ENCODE data around the gene BTN1A1. TPM values are rescaled to one million over a fixed set of nuclear protein-coding genes. Genes with fewer than 3 reads are reported as not detected.

BTN1A1 gene
- total and polyA plus RNA-seq, 9 of the 15 experiments (the other 6 are each of a cell fraction or from before 2014, with no cell fraction given): 0.01 to 0.15 (median 0.06) TPM; not detected in 4

DNA sequence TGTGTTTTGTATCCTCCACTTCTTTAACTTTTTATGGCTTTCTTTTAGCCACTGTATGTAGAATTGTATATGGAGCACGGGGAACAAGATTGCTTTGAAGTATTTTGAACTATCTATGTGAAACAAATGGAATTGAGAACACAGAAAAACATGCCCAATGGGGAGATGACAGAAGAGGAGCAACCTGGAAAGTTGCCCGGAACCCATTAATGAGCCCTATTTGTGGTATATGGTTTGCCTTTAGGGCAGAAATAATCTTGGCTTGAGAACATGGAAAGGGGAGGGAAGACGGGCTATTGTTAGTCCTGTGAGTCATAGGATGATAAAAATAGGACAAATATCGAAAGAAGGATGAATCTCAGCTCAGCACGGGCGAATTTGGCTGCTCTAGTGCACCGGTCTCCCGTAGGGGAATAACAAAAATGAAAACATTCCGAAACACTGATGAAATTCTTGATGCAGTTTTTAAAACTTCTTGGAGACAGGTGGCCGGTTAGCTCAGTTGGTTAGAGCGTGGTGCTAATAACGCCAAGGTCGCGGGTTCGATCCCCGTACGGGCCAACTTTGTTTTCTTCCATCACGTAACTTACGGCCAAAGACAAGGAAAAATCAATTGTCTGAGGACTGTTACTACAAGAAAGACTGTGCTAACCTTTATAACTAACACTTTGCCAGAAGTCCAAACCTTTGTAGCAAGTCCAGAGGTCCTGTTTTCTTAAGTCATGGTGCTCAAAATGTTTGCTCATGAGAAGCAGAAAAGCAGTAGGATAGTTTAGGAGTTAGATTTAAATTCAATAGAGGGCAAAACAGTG, 53.7 kb downstream of the BTN1A1 start (continued):
- no peak for TF ChIP-seq ZNF184 (CRISPR knock-in tag; IDR thresholded peaks at IDR 0.05)
- TF ChIP-seq U2AF2 (optimal IDR thresholded peaks at IDR 0.05; ENCODE audit: low read depth, low read length): no peak
- TF ChIP-seq DACH1 (IDR thresholded peaks at IDR 0.05; ENCODE audit: partially characterized antibody): peak; percentile 54
- TF ChIP-seq, protein P1, sequence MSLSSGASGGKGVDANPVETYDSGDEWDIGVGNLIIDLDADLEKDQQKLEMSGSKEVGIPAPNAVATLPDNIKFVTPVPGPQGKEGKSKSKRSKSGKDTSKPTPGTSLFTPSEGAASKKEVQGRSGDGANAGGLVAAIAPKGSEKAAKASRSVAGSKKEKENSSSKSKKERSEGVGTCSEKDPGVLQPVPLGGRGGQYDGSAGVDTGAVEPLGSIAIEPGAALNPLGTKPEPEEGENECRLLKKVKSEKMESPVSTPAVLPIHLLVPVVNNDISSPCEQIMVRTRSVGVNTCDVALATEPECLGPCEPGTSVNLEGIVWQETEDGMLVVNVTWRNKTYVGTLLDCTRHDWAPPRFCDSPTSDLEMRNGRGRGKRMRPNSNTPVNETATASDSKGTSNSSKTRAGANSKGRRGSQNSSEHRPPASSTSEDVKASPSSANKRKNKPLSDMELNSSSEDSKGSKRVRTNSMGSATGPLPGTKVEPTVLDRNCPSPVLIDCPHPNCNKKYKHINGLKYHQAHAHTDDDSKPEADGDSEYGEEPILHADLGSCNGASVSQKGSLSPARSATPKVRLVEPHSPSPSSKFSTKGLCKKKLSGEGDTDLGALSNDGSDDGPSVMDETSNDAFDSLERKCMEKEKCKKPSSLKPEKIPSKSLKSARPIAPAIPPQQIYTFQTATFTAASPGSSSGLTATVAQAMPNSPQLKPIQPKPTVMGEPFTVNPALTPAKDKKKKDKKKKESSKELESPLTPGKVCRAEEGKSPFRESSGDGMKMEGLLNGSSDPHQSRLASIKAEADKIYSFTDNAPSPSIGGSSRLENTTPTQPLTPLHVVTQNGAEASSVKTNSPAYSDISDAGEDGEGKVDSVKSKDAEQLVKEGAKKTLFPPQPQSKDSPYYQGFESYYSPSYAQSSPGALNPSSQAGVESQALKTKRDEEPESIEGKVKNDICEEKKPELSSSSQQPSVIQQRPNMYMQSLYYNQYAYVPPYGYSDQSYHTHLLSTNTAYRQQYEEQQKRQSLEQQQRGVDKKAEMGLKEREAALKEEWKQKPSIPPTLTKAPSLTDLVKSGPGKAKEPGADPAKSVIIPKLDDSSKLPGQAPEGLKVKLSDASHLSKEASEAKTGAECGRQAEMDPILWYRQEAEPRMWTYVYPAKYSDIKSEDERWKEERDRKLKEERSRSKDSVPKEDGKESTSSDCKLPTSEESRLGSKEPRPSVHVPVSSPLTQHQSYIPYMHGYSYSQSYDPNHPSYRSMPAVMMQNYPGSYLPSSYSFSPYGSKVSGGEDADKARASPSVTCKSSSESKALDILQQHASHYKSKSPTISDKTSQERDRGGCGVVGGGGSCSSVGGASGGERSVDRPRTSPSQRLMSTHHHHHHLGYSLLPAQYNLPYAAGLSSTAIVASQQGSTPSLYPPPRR (CRISPR knock-in tag; IDR thresholded peaks at IDR 0.05; ENCODE audit: borderline replicate concordance): no peak
- peak; percentile 22; the same call in 1 of the 2 replicates for TF ChIP-seq FOXJ2 (tag; IDR thresholded peaks at IDR 0.05)
- TF ChIP-seq PHB (CRISPR knock-in tag; IDR thresholded peaks at IDR 0.05): no peak
- peak in 1 of 2 experiments; percentile 46; a peak in 2 of 4 replicates for TF ChIP-seq MAZ (CRISPR knock-in tag; conservative IDR thresholded peaks at IDR 0.05 in 1 of 2, IDR thresholded peaks at IDR 0.05 in 1 of 2)
- TF ChIP-seq IRF2 (CRISPR knock-in tag; IDR thresholded peaks at IDR 0.05): no peak
- no peak for TF ChIP-seq PRMT5 (CRISPR knock-in tag; IDR thresholded peaks at IDR 0.05)
- TF ChIP-seq, protein P2, sequence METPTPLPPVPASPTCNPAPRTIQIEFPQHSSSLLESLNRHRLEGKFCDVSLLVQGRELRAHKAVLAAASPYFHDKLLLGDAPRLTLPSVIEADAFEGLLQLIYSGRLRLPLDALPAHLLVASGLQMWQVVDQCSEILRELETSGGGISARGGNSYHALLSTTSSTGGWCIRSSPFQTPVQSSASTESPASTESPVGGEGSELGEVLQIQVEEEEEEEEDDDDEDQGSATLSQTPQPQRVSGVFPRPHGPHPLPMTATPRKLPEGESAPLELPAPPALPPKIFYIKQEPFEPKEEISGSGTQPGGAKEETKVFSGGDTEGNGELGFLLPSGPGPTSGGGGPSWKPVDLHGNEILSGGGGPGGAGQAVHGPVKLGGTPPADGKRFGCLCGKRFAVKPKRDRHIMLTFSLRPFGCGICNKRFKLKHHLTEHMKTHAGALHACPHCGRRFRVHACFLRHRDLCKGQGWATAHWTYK (CRISPR knock-in tag; IDR thresholded peaks at IDR 0.05): no peak
- no peak for TF ChIP-seq ASH1L (IDR thresholded peaks at IDR 0.05; ENCODE audit: borderline replicate concordance, low read depth, partially characterized antibody)
- TF ChIP-seq, protein P3, sequence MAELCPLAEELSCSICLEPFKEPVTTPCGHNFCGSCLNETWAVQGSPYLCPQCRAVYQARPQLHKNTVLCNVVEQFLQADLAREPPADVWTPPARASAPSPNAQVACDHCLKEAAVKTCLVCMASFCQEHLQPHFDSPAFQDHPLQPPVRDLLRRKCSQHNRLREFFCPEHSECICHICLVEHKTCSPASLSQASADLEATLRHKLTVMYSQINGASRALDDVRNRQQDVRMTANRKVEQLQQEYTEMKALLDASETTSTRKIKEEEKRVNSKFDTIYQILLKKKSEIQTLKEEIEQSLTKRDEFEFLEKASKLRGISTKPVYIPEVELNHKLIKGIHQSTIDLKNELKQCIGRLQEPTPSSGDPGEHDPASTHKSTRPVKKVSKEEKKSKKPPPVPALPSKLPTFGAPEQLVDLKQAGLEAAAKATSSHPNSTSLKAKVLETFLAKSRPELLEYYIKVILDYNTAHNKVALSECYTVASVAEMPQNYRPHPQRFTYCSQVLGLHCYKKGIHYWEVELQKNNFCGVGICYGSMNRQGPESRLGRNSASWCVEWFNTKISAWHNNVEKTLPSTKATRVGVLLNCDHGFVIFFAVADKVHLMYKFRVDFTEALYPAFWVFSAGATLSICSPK (IDR thresholded peaks at IDR 0.05; ENCODE audit: borderline replicate concordance): 0 out of 2 replicates have a peak, but pooled peaks have one; percentile 55
- peak; percentile 54; the same call in 1 of the 2 replicates for TF ChIP-seq ZNF41 (CRISPR knock-in tag; conservative IDR thresholded peaks at IDR 0.05)
- no peak for TF ChIP-seq ZNF644 (tag; IDR thresholded peaks at IDR 0.05; ENCODE audit: low read depth)
- TF ChIP-seq ZNF561 (CRISPR knock-in tag; conservative IDR thresholded peaks at IDR 0.05): no peak
- TF ChIP-seq CCAR2 (IDR thresholded peaks at IDR 0.05; ENCODE audit: low read depth, low read length): no peak
- TF ChIP-seq ZNF584 (CRISPR knock-in tag; IDR thresholded peaks at IDR 0.05; ENCODE audit: low read depth): 0 out of 2 replicates have a peak, but pooled peaks have one; percentile 49
- no peak for TF ChIP-seq ZFPM2 (CRISPR knock-in tag; IDR thresholded peaks at IDR 0.05)
- TF ChIP-seq CSDE1 (IDR thresholded peaks at IDR 0.05): peak in 1 of 2 experiments; percentile 81; a peak in 2 of 4 replicates
- peak; percentile 84 for TF ChIP-seq FOSL1 (tag; conservative IDR thresholded peaks at IDR 0.05)
